Measurements from ENCODE around the gene KCNE3. TPM values are rescaled to one million over a fixed set of nuclear protein-coding genes. Genes with fewer than 3 reads are reported as not detected.

Gene KCNE3
- total and polyA plus RNA-seq, 9 of the 15 experiments (the other 6 are each of a cell fraction or from before 2014, with no cell fraction given): 1.6 to 8.7 (median 6.2) TPM

- TF ChIP-seq, protein P1, sequence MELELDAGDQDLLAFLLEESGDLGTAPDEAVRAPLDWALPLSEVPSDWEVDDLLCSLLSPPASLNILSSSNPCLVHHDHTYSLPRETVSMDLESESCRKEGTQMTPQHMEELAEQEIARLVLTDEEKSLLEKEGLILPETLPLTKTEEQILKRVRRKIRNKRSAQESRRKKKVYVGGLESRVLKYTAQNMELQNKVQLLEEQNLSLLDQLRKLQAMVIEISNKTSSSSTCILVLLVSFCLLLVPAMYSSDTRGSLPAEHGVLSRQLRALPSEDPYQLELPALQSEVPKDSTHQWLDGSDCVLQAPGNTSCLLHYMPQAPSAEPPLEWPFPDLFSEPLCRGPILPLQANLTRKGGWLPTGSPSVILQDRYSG (tag; conservative IDR thresholded peaks at IDR 0.05; ENCODE audit: low read depth): 0 out of 2 replicates have a peak, but pooled peaks have one; percentile 75
- TF ChIP-seq SPI1 (IDR thresholded peaks at IDR 0.05; ENCODE audit: borderline replicate concordance, low read depth, low read length): peak; percentile 83
- TF ChIP-seq ILF3 (IDR thresholded peaks at IDR 0.05; ENCODE audit: borderline replicate concordance): no peak
- peak; percentile 51; the same call in 1 of the 2 replicates for TF ChIP-seq POLR2A (conservative IDR thresholded peaks at IDR 0.05)
- 0 out of 2 replicates have a peak, but pooled peaks have one; percentile 34 for TF ChIP-seq ETV5 (CRISPR knock-in tag; IDR thresholded peaks at IDR 0.05; ENCODE audit: low read depth)
- TF ChIP-seq HDGF (IDR thresholded peaks at IDR 0.05): peak; percentile 65; the same call in 1 of the 2 replicates
- TF ChIP-seq ARID1B (IDR thresholded peaks at IDR 0.05): peak; percentile 64
- 0 out of 2 replicates have a peak, but pooled peaks have one; percentile 21 for TF ChIP-seq SUPT5H (IDR thresholded peaks at IDR 0.05)
- no peak for TF ChIP-seq CGGBP1 (CRISPR knock-in tag; IDR thresholded peaks at IDR 0.05)
- no peak for TF ChIP-seq NFXL1 (CRISPR knock-in tag; IDR thresholded peaks at IDR 0.05)
- TF ChIP-seq PHB2 (IDR thresholded peaks at IDR 0.05; ENCODE audit: low read depth): no peak; the same call in 1 of the 2 replicates
- TF ChIP-seq VEZF1 (CRISPR knock-in tag; IDR thresholded peaks at IDR 0.05): no peak
- TF ChIP-seq TAF1 (IDR thresholded peaks at IDR 0.05; ENCODE audit: control insufficient read depth, extremely low read depth, insufficient read depth, low read length, severe bottlenecking): no peak
- TF ChIP-seq SMARCA5 (IDR thresholded peaks at IDR 0.05): peak; percentile 27; the same call in 1 of the 2 replicates
- TF ChIP-seq BACH1 (tag; IDR thresholded peaks at IDR 0.05): peak; percentile 93
- TF ChIP-seq PRPF4 (IDR thresholded peaks at IDR 0.05; ENCODE audit: insufficient read depth, low read depth, low read length, poor library complexity, severe bottlenecking): no peak
Observed at GRCh38 chr11:74460481-74461154, 6.7 kb downstream of the KCNE3 start (continued).
